NCI-H1092 (cell line): ENCODE measurements around the gene RNF207.

ENCODE experiments used
- DNase-seq: peaks from one replicate; lab custom pipeline; 2025; lab: John Stamatoyannopoulos, UW

RNF207 gene, protein sequence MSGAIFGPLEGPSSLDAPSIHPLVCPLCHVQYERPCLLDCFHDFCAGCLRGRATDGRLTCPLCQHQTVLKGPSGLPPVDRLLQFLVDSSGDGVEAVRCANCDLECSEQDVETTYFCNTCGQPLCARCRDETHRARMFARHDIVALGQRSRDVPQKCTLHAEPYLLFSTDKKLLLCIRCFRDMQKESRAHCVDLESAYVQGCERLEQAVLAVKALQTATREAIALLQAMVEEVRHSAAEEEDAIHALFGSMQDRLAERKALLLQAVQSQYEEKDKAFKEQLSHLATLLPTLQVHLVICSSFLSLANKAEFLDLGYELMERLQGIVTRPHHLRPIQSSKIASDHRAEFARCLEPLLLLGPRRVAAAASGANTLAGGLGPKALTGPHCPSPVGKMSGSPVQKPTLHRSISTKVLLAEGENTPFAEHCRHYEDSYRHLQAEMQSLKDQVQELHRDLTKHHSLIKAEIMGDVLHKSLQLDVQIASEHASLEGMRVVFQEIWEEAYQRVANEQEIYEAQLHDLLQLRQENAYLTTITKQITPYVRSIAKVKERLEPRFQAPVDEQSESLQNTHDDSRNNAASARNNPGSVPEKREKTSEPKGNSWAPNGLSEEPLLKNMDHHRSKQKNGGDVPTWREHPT

GRCh38 chr1:6205849-6206519 lies at the start of gene RNF207:
Gene RNF207 (plus strand): TSS chr1:6206119. CDS start chr1:6206536, 417 bp downstream.
- DNase-seq = no peak

DNA sequence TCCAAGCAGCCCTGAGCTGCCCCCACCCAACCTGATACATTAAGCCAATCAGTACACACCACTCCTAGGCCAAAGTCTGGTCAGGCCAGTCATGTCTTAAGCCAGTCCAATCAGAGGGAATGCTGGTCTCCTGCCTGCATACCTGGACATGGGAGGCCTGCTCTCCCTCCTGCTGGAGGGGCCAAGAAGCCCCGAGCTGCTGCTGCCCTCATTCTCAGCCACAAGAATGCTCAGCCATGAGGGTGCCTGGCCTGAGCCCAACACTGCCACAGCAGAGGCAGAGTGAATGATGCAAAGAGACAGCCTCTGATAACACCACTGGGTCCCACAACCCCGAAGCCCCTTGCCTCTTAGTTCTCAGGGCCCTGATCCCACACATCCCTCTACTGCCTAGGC lies 48.8 kb upstream of the RNF207 start:
- DNase-seq = no peak

DNA sequence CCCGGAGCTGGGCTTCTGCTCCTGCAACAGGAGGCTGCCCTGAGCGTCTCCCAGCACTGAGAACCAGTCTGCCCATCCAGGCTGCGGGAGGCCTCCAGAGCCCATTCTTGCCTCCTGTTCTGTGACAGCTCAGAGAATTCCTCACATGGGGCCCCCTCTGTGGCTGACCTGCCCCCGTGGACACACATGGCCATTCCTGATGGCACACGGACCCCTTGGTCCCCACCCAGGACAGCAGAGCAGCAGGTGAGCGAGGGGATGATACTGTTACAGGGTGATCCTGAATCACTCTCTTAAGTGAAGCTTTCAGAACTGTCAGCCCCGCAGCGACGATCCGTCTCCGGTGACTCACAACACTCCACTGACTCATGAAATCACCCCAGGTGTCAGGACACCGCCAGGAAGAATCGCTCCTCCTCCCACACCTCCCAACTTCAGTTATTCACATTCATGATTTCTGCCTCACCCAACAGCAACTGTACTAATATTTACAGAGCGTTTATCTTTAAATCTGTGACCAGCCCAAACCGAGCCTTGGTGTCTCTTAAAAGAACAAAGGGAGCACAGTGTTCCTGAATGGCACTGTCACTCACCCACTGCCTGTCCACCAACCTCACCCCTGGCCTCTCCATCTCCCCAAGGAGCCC lies 48.3 kb upstream of the RNF207 start:
- no peak for DNase-seq

- DNase-seq = no peak
Observed at GRCh38 chr1:6158181-6158580, 47.7 kb upstream of the RNF207 start.

DNA sequence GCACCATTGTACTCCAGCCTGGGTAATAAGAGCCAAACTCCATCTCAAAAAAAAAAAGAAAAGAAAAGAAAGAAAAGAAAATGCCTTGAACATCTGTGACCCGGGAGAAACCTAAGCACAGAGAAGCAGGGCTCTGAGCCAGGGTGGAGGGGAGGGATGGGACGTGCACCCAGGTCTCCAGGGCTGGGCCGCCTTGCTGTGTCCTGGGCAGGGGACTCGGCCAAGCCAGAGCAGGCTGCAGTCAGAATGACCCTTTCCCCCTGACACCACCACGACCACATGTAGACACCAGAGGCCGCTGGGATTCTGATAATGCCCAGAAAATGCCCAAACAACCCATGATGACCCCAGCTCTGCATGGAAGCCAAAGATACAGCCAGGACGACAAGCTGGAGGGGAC lies 43.6 kb upstream of the RNF207 start:
- DNase-seq = no peak

DNA sequence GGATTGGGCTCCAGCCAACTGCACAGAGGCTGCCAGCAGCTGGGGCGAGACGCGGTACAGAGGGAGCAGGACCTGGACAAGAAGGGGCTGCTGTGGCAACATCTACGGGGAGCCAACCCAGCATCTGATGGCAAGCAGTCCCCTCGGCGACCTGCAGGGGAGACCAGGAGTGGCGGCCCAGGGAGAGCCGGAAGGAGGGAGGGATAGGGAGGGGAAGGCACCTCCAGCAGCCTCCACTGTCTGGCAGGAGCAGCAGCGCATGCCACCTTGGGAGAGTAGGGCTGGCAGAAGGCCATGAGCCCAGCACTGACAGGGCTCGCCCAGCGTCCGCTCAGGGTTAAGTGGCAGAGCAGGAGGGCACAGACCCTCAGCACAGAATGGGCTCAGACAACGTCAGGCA lies 43.1 kb upstream of the RNF207 start:
- DNase-seq = peak; percentile 84

GRCh38 chr1:6163191-6163972 lies 42.5 kb upstream of the RNF207 start:
- no peak for DNase-seq

GRCh38 chr1:6163973-6164617 lies 41.8 kb upstream of the RNF207 start:
- DNase-seq = no peak

DNA sequence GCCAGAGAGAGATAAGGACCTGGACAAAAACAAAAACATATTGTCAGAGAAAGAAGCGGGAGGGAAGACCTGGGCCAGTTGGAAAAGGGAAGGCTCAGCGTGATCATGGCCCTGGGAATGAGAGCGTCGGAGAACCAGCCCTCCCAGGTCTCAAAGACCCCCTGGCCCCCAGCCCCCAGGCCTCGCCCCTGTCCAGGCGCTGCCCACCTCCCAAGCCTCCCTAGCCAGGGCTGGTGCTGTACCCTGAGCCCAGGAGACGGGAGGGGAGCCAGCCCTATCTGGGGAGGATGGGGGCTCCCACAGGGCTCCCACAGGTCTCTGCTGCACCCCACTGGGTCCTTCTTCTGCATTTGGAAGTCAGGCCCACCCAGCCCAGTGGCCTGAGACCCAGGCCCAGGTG lies 40.9 kb upstream of the RNF207 start:
- no peak for DNase-seq

GRCh38 chr1:6165441-6165985 lies 40.4 kb upstream of the RNF207 start:
- no peak for DNase-seq

DNA sequence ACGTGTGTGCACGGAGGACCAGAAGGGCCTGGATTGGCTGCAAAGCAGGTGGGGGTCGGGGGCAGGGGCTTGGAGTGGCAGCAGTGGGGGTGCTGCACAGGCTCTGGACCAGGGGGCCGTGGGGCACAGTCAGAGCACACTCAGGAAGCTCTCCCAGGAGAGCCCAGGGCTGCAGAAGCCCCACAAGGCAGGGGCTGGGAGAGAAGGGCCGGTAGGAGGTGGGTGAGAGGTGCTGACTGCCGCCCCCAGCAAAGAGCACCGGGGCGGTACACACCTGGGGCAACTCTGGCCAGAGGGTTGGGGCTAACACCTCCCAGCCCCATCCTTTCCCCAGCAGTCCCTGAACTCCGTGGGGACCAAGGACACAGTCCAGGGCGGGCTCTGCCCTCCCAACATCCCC lies 39.7 kb upstream of the RNF207 start:
- DNase-seq = no peak

DNA sequence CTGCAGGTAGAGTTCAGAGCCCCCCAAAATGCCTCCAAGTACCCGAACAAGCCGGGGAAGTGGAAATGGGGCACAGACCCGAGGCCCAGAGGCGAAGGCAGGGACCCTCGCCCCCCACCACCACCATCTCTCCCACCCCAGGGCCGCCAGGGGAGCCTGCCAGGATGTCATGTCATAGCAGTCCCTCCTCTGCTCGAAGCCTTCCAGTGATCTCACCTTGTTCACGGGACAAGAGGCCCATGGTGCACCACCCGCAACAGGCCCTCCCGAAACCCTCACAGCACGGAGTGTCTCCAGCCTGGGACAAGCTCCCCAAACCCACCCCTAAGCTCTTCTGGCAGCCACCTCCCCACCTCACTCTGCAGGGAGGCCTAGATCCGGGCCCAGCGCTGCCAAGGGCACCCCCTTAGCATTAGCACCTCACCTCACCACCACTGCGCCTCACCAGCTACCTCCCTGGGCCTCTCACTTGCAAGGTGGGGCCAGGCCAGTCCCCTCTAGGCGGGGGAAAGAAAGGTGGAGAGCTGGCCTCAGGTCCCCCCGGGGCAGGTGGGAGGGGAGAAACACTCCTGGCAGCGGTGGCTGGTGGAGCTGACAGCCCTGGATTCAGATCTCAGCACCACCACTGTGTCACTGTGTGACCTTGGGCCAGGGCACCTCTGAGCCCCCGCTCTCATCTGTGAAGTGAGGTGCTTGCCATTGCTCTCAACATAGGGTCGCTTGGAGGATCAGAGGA lies 39.1 kb upstream of the RNF207 start:
- no peak for DNase-seq

GRCh38 chr1:6167391-6168303 lies 38.3 kb upstream of the RNF207 start:
- no peak for DNase-seq

GRCh38 chr1:6168947-6169586 lies 36.9 kb upstream of the RNF207 start:
- DNase-seq = no peak

DNA sequence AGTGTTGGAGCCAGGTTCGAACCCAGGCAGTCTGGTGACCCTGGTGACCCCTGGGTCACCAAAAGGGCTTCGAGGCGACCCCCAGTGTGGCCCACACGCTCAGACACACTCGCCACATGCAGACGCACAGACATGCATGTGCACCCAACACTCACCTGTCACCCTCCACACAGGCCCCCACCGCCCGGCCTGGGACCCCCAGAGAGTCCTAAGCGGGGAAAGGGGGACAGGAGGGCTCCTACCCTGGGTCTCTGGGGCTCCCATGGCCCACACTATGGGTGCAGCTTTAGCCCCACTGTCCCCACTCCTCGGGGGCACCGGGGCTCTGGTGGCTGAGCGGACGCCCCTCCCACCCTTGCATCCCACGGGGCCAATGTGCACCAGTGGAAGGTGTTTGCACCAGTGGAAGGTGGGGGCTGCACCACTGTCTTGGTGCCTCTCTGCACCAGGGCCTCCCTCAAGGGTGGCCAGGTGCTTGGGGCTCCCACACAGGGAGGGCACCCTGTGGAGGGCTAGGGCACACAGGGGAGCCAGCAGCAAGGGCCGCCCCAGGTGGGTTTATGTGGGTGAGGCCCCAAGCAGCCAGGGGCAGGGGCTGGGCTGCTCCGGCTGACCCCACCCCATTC lies 35.7 kb upstream of the RNF207 start:
- no peak for DNase-seq

- no peak for DNase-seq
Observed at GRCh38 chr1:6170742-6171201, 35.1 kb upstream of the RNF207 start.

DNA sequence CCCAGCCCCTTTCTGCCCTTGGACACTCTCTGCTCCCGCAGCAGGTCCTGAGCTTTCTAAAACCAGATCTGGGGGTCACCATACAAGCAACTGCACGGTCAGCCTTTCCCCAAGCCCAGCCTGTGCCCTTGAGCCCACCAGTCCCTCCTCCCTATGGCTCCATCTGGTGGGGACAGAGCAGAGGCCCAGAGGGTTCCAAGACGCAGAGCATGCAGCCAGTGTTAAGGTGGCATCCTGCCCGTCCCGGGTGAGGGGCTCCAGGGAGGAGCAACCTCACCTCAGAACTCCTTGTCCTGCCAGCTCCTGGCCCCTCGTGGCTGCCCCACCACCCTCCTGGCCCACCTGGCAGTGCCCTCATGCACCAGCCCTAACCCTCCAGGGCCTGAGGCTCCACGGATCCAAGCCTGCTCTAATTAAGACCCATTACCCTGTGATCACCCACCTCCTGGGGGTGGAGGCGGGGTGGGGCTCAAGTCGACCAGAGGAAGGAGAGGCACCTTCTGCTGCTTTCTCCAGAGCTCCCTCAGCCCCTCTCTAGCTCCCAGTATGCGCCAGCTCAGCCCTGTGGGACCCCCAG lies 34.3 kb upstream of the RNF207 start:
- DNase-seq = peak; percentile 59

DNA sequence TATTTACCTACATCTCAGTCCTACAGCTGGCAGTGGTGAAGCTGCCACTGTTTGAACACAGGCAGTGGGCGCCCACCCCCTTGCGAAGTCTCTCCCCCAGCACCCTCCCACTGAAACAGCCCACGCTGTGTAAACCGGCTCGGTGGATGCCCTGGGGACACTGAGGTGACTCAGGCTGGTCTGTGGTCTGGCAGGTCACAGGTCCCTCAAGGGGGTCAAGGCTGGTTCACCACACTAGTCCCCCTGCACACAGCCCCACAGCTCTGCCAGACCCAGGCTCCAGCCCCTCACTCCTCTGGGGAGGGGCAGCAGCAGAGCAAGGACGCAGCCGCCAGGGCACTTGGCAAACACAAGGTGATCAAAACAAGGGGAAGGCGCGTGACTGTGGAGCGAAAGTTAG lies 33.4 kb upstream of the RNF207 start:
- no peak for DNase-seq
